Neural cell (in vitro differentiated cells): ENCODE results near the gene PTGER3. TPM values are rescaled to one million over a fixed set of nuclear protein-coding genes. Genes with fewer than 3 reads are reported as not detected.

ENCODE experiments used
- H2AFZ ChIP-seq: fragments of 200-600, 300-800 bp; sonication (generic), shearing (Covaris generic); 2 replicates; pipeline ENCODE4 v1.6.0; 2014; ENCODE audit warnings: low read depth, mild to moderate bottlenecking, antibody characterized with exemption, low read length, moderate library complexity
- H3F3A ChIP-seq: fragments of 200-600 bp; shearing (Covaris generic); 2 replicates; pipeline ENCODE4 v1.6.1; 2016; ENCODE audit warnings: mild to moderate bottlenecking, moderate library complexity, mixed read lengths, antibody characterized with exemption, low read length; ENCODE audit not compliant: insufficient read depth, poor library complexity, severe bottlenecking
- H3K27ac ChIP-seq: fragments of 200-600, 300-800 bp; sonication (generic), shearing (Covaris generic); 2 replicates; pipeline ENCODE4 v1.5.1; 2014; ENCODE audit warnings: mild to moderate bottlenecking, low read length, moderate library complexity
- H3K27me3 ChIP-seq: fragments of 300-800, 200-600 bp; sonication (generic), shearing (Covaris generic); 2 replicates; pipeline ENCODE4 v1.6.0; 2014; ENCODE audit warnings: mild to moderate bottlenecking, low read depth, low read length, moderate library complexity; ENCODE audit not compliant: insufficient read depth
- H3K36me3 ChIP-seq: fragments of 300-800, 200-600 bp; sonication (generic), shearing (Covaris generic); 2 replicates; pipeline ENCODE4 v1.5.1; 2014; ENCODE audit warnings: mild to moderate bottlenecking, antibody characterized with exemption, low read length, moderate library complexity; ENCODE audit not compliant: insufficient read depth
- H3K4me2 ChIP-seq: fragments of 300-800, 200-600 bp; sonication (generic), shearing (Covaris generic); 2 replicates; pipeline ENCODE4 v1.6.0; 2014; ENCODE audit warnings: mild to moderate bottlenecking, low read length
- H3K4me3 ChIP-seq: fragments of 300-800, 200-600 bp; sonication (generic), shearing (Covaris generic); 2 replicates; pipeline ENCODE4 v1.5.1; 2014; ENCODE audit warnings: mild to moderate bottlenecking, low read length, moderate library complexity
- H3K79me2 ChIP-seq: fragments of 200-600 bp; shearing (Covaris generic); replicated peaks from 2 replicates; pipeline ENCODE4 v1.6.0; 2014; ENCODE audit warnings: mild to moderate bottlenecking, low read length, moderate library complexity; ENCODE audit not compliant: insufficient read depth
- H3K9ac ChIP-seq: fragments of 300-800, 200-600 bp; sonication (generic), shearing (Covaris generic); 2 replicates; pipeline ENCODE4 v1.6.1; 2016; ENCODE audit warnings: mild to moderate bottlenecking, low read length, mixed read lengths
- H3K9me2 ChIP-seq: fragments of 200-600 bp; shearing (Covaris generic); 2 replicates; pipeline ENCODE4 v1.6.1; 2016; ENCODE audit warnings: mild to moderate bottlenecking, low read length, mixed read lengths; ENCODE audit not compliant: insufficient read depth
- H3K9me3 ChIP-seq: fragments of 200-600, 300-800 bp; sonication (generic), shearing (Covaris generic); 2 replicates; pipeline ENCODE4 v1.6.1; 2016; ENCODE audit warnings: mild to moderate bottlenecking, mixed run types, low read length, moderate library complexity, mixed read lengths
- H4K20me1 ChIP-seq: fragments of 200-600 bp; shearing (Covaris generic); 2 replicates; pipeline ENCODE4 v1.6.1; 2016; ENCODE audit warnings: mild to moderate bottlenecking, mixed run types; ENCODE audit not compliant: insufficient read depth
- EP300 ChIP-seq: fragments of 450-650 bp; conservative IDR thresholded peaks from 2 replicates; pipeline ENCODE4 v1.6.1; 2014; ENCODE audit warnings: antibody characterized with exemption, mild to moderate bottlenecking, moderate library complexity; ENCODE audit not compliant: poor library complexity, severe bottlenecking
- EZH2 ChIP-seq: fragments of 200-600, 300-800 bp; shearing (Covaris generic), sonication (generic); IDR thresholded peaks from 2 replicates; pipeline ENCODE4 v1.6.1; 2014; ENCODE audit warnings: antibody characterized with exemption, low read length, borderline replicate concordance, mild to moderate bottlenecking; ENCODE audit not compliant: insufficient read depth, poor library complexity, severe bottlenecking
- MXI1 ChIP-seq: fragments of 450-650 bp; conservative IDR thresholded peaks from 2 replicates; pipeline ENCODE4 v1.6.1; 2014; ENCODE audit warnings: antibody characterized with exemption, mild to moderate bottlenecking; ENCODE audit not compliant: poor library complexity, severe bottlenecking
- POLR2AphosphoS5 ChIP-seq: IDR thresholded peaks from 2 replicates; pipeline ENCODE4 v1.6.1; 2012
- RAD21 ChIP-seq: fragments of 450-650 bp; conservative IDR thresholded peaks from 2 replicates; pipeline ENCODE4 v1.6.1; 2014; ENCODE audit warnings: antibody characterized with exemption, mild to moderate bottlenecking, moderate library complexity
- REST ChIP-seq: IDR thresholded peaks from 2 replicates; pipeline ENCODE4 v1.6.1; 2012; ENCODE audit warnings: borderline replicate concordance
- SMC3 ChIP-seq: fragments of 450-650 bp; conservative IDR thresholded peaks from 2 replicates; pipeline ENCODE4 v1.6.1; 2014; ENCODE audit warnings: antibody characterized with exemption, mild to moderate bottlenecking, moderate library complexity; ENCODE audit not compliant: poor library complexity
- TAF1 ChIP-seq: IDR thresholded peaks from 2 replicates; pipeline ENCODE4 v1.6.1; 2012; ENCODE audit warnings: low read depth
- polyA plus RNA-seq: library from polyadenylated mRNA; depleted of rRNA; stranded (reverse); fragments of >200 nt; gene quantifications from 2 replicates; pipeline ENCODE4 v1.2.3, GENCODE V29; 2014
- TF ChIP-seq, protein P1 (sequence below): fragments of 450-650 bp; IDR thresholded peaks from 2 replicates; pipeline ENCODE4 v1.5.1; 2014; ENCODE audit warnings: antibody characterized with exemption, mild to moderate bottlenecking, moderate library complexity; ENCODE audit not compliant: poor library complexity, severe bottlenecking

PTGER3 gene
- polyA plus RNA-seq, 1 donor from 2014 or later = 1.7 TPM

- Histone ChIP-seq H3K36me3 (no peaks in the 10 kb centered on the region), H3K9ac (no peak overlapping the region), H3F3A (no peaks in the 10 kb centered on the region), H3K9me3 (no peaks in the 10 kb centered on the region), H3K79me2 (no peaks in the 10 kb centered on the region), H3K9me2 (no peaks in the 10 kb centered on the region), H3K27ac (no peak overlapping the region), H3K27me3 (no peaks in the 10 kb centered on the region), H4K20me1 (no peaks in the 10 kb centered on the region), H2AFZ (no peak overlapping the region), H3K4me3 (no peak overlapping the region), H3K4me2 (no peak overlapping the region)
- TF ChIP-seq REST (no peak), EZH2 (no peak), TAF1 (no peak)
Observed at GRCh38 chr1:70977041-70977440, 70.6 kb downstream of the PTGER3 start.

DNA sequence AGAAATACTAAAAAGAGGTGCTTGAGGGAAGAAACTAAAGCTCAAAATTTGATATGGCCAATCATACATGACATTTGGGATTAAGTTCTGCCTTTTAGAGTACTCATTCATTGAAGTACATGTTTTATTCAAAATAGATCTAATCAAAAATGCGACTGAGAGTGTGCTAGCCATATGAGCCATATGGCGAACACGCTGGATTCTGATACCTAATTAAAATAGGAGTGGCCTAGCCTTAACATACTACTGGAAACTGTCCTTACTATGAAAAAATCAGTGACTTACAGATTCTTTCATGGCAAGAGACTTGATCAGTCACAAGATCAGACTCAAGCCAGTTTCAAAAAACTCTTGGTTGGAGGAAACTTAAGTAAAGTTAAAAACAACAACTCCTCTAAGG is 73.9 kb downstream of the PTGER3 start:
- H3K4me3 ChIP-seq = no peak overlapping the region
- H2AFZ ChIP-seq = no peak overlapping the region
- H3K9ac ChIP-seq = no peak overlapping the region
- H4K20me1 ChIP-seq = no peaks in the 10 kb centered on the region
- no peak for TF ChIP-seq RAD21
- no peak for TF ChIP-seq POLR2AphosphoS5
- TF ChIP-seq EP300 = no peak
- TF ChIP-seq SMC3 = no peak
- no peak for TF ChIP-seq TAF1
- no peak for TF ChIP-seq EZH2
- TF ChIP-seq MXI1 = no peak
- TF ChIP-seq REST = no peak
- TF ChIP-seq, protein P1, sequence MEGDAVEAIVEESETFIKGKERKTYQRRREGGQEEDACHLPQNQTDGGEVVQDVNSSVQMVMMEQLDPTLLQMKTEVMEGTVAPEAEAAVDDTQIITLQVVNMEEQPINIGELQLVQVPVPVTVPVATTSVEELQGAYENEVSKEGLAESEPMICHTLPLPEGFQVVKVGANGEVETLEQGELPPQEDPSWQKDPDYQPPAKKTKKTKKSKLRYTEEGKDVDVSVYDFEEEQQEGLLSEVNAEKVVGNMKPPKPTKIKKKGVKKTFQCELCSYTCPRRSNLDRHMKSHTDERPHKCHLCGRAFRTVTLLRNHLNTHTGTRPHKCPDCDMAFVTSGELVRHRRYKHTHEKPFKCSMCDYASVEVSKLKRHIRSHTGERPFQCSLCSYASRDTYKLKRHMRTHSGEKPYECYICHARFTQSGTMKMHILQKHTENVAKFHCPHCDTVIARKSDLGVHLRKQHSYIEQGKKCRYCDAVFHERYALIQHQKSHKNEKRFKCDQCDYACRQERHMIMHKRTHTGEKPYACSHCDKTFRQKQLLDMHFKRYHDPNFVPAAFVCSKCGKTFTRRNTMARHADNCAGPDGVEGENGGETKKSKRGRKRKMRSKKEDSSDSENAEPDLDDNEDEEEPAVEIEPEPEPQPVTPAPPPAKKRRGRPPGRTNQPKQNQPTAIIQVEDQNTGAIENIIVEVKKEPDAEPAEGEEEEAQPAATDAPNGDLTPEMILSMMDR = no peak
- H3K36me3 ChIP-seq = no peaks in the 10 kb centered on the region
- no peaks in the 10 kb centered on the region for H3K27me3 ChIP-seq
- H3K79me2 ChIP-seq = no peaks in the 10 kb centered on the region
- no peaks in the 10 kb centered on the region for H3F3A ChIP-seq
- no peak overlapping the region for H3K4me2 ChIP-seq
- H3K9me3 ChIP-seq = no peaks in the 10 kb centered on the region
- H3K27ac ChIP-seq = no peak overlapping the region
- H3K9me2 ChIP-seq = no peaks in the 10 kb centered on the region
